HG02678 (cell line): ENCODE data around the gene PRPSAP1.
"Not testable (repeated sequence)": the region's sequence is repeated elsewhere in the genome, so short reads cannot be mapped to it uniquely, and the experiment has no call there.

ENCODE experiments used
- ATAC-seq: cut with Tn5 transposase; IDR thresholded peaks from one replicate; pipeline ENCODE4 v1.9.1; 2021; ENCODE audit warnings: mild to moderate bottlenecking, moderate library complexity; ENCODE audit not compliant: unreplicated experiment

PRPSAP1 gene

GRCh38 chr17:76327696-76328095 is 26.0 kb downstream of the PRPSAP1 start:
- ATAC-seq, result no peak

GRCh38 chr17:76326306-76326705 is 27.4 kb downstream of the PRPSAP1 start:
- no peak for ATAC-seq

GRCh38 chr17:76318586-76318985 is 35.1 kb downstream of the PRPSAP1 start:
- no peak for ATAC-seq

GRCh38 chr17:76317535-76317934 is 36.2 kb downstream of the PRPSAP1 start:
- no peak for ATAC-seq

GRCh38 chr17:76314392-76315227 is 39.1 kb downstream of the PRPSAP1 start:
- no peak for ATAC-seq

- ATAC-seq, result no peak
These were observed 41.0 kb downstream of the PRPSAP1 start for GRCh38 chr17:76312735-76313134.

- ATAC-seq, result no peak
These were observed 44.3 kb downstream of the PRPSAP1 start for GRCh38 chr17:76309461-76309860.

GRCh38 chr17:76307966-76308338 is 45.8 kb downstream of the PRPSAP1 start, which contains the start of gene QRICH2:
QRICH2 (minus strand) TSS chr17:76308276; CDS start chr17:76307998, 278 bp downstream.
- no peak for ATAC-seq

- no peak for ATAC-seq
These were observed 46.3 kb downstream of the PRPSAP1 start for GRCh38 chr17:76307299-76307965.

- not testable (repeated sequence) for ATAC-seq
These were observed 48.6 kb downstream of the PRPSAP1 start for GRCh38 chr17:76305135-76305454.

GRCh38 chr17:76304226-76305134 is 49.2 kb downstream of the PRPSAP1 start:
- ATAC-seq, result no peak

GRCh38 chr17:76297436-76297835 is 56.3 kb downstream of the PRPSAP1 start:
- no peak for ATAC-seq

GRCh38 chr17:76296889-76297288 is 56.8 kb downstream of the PRPSAP1 start:
- ATAC-seq, result no peak

GRCh38 chr17:76296186-76296585 is 57.5 kb downstream of the PRPSAP1 start:
- no peak for ATAC-seq

GRCh38 chr17:76293106-76293505 is 60.6 kb downstream of the PRPSAP1 start:
- no peak for ATAC-seq

GRCh38 chr17:76292567-76292966 is 61.1 kb downstream of the PRPSAP1 start:
- no peak for ATAC-seq

GRCh38 chr17:76281573-76282371 is 71.9 kb downstream of the PRPSAP1 start:
- no peak for ATAC-seq

GRCh38 chr17:76280650-76281049 is 73.1 kb downstream of the PRPSAP1 start:
- ATAC-seq, result no peak

GRCh38 chr17:76279742-76280287 is 73.9 kb downstream of the PRPSAP1 start:
- no peak for ATAC-seq
